H1 (cell line): ENCODE measurements around the gene CRADD. TPM values are rescaled to one million over a fixed set of nuclear protein-coding genes. Genes with fewer than 3 reads are reported as not detected.
A peak's percentile ranks its signal among the peaks of the same experiment; 100 is the strongest.

Source experiments
- CTCF ChIA-PET: fragments of 300-600 bp; sonication (Branson Sonifier 250); formaldehyde crosslinking; loops from one replicate; lab custom pipeline; 2021; ENCODE audit not compliant: partially characterized antibody; lab: Charles Lee
- POLR2A ChIA-PET: fragments of 300-600 bp; sonication (Branson Sonifier 250); formaldehyde crosslinking; loops from one replicate; lab custom pipeline; 2021; ENCODE audit warnings: inconsistent platforms; ENCODE audit not compliant: partially characterized antibody; lab: Charles Lee
- DNase-seq, 2 experiments: peaks; one replicate each; pipeline versions ENCODE4 v3.0.0 to v3.0.0-alpha.2; 2010 to 2022; ENCODE audit warnings: low spot score in 2 of 2, low read depth in 1 of 2, mixed read lengths in 1 of 2
- FAIRE-seq: peaks from 2 replicates; lab custom pipeline; 2011; peaks lifted over from hg19 to GRCh38; lab: Jason Lieb, UNC
- H2AFZ ChIP-seq: 2 replicates; pipeline ENCODE4 v1.8.1; 2012; ENCODE audit warnings: low read length, inconsistent platforms
- H2AK5ac ChIP-seq: 2 replicates; pipeline ENCODE4 v1.6.1; 2013; ENCODE audit warnings: low read depth, low read length
- H2BK120ac ChIP-seq: replicated peaks from 2 replicates; pipeline ENCODE3; 2013; ENCODE audit warnings: low read depth, low read length, inconsistent platforms
- H2BK12ac ChIP-seq: 2 replicates; pipeline ENCODE4 v1.6.1; 2013; ENCODE audit warnings: low read depth, low read length
- H2BK15ac ChIP-seq: 2 replicates; pipeline ENCODE4 v1.6.1; 2013; ENCODE audit warnings: low read length
- H2BK20ac ChIP-seq: 2 replicates; pipeline ENCODE4 v1.6.1; 2013; ENCODE audit warnings: low read length
- H2BK5ac ChIP-seq: 2 replicates; pipeline ENCODE4 v1.6.1; 2013; ENCODE audit warnings: low read depth, low read length
- H3K14ac ChIP-seq: 2 replicates; pipeline ENCODE4 v1.6.1; 2013; ENCODE audit warnings: inconsistent platforms; ENCODE audit not compliant: insufficient read length
- H3K18ac ChIP-seq: 2 replicates; pipeline ENCODE4 v1.6.1; 2013; ENCODE audit warnings: low read length; ENCODE audit errors: extremely low read depth
- H3K23ac ChIP-seq: 2 replicates; pipeline ENCODE4 v1.6.1; 2013; ENCODE audit warnings: inconsistent platforms; ENCODE audit not compliant: insufficient read length
- H3K23me2 ChIP-seq: 2 replicates; pipeline ENCODE4 v1.6.1; 2013; ENCODE audit warnings: low read depth, low read length
- H3K27ac ChIP-seq: 2 replicates; pipeline ENCODE4 v1.6.1; 2011; ENCODE audit warnings: low read depth, low read length, inconsistent platforms
- H3K27me3 ChIP-seq, 4 experiments: replicated peaks in 1 of 4; 1 replicate in 1 of 4; 2 replicates in 3 of 4; pipeline versions ENCODE4 v1.6.1 to v1.8.1; 2011 to 2013; ENCODE audit warnings: low read length in 3 of 4, mild to moderate bottlenecking in 3 of 4, inconsistent platforms in 2 of 4, mixed read lengths in 2 of 4, moderate library complexity in 1 of 4; ENCODE audit not compliant: control insufficient read depth in 3 of 4, insufficient read depth in 3 of 4; ENCODE audit errors: extremely low read depth in 1 of 4
- H3K36me3 ChIP-seq, 4 experiments: 2 replicates each; pipeline versions ENCODE4 v1.6.1 to v1.8.1; 2011 to 2013; ENCODE audit warnings: mild to moderate bottlenecking in 4 of 4, low read length in 3 of 4, moderate library complexity in 2 of 4, control low read depth in 1 of 4, inconsistent platforms in 1 of 4; ENCODE audit not compliant: insufficient read depth in 4 of 4, control insufficient read depth in 2 of 4
- H3K4ac ChIP-seq: replicated peaks from 2 replicates; pipeline ENCODE3; 2013; ENCODE audit warnings: low read length, low read depth, mixed read lengths, inconsistent platforms; ENCODE audit not compliant: insufficient read length
- H3K4me1 ChIP-seq, 4 experiments: replicated peaks in 1 of 4; 1 replicate in 1 of 4; 2 replicates in 3 of 4; pipeline versions ENCODE4 v1.6.1 to v1.8.1; 2011 to 2013; ENCODE audit warnings: low read length in 3 of 4, inconsistent platforms in 2 of 4, mixed read lengths in 1 of 4; ENCODE audit not compliant: insufficient read depth in 4 of 4, control insufficient read depth in 3 of 4
- H3K4me2 ChIP-seq, 2 experiments: 2 replicates each; pipeline versions ENCODE4 v1.6.1 to v1.8.1; 2011 to 2013; ENCODE audit warnings: low read depth in 2 of 2, low read length in 2 of 2, control low read depth in 1 of 2, inconsistent platforms in 1 of 2, mild to moderate bottlenecking in 1 of 2; ENCODE audit not compliant: insufficient read depth in 1 of 2
- H3K4me3 ChIP-seq, 4 experiments: fragments of 200-600, 300-600 bp in 1 of 4; sonication (generic), shearing (Covaris generic), sonication (Bioruptor Twin) in 1 of 4; 2 replicates each; pipeline versions ENCODE4 v1.5.1 to v1.8.1; 2011 to 2016; ENCODE audit warnings: low read length in 4 of 4, low read depth in 3 of 4, control low read depth in 2 of 4, inconsistent platforms in 2 of 4, mild to moderate bottlenecking in 2 of 4, mixed read lengths in 1 of 4, moderate library complexity in 1 of 4; ENCODE audit not compliant: insufficient read depth in 2 of 4; ENCODE audit errors: extremely low read depth in 1 of 4
- H3K56ac ChIP-seq: replicated peaks from 2 replicates; pipeline ENCODE3; 2013; ENCODE audit warnings: low read depth, mild to moderate bottlenecking, mixed read lengths, low read length, inconsistent platforms; ENCODE audit not compliant: insufficient read length
- H3K79me1 ChIP-seq: 2 replicates; pipeline ENCODE4 v1.6.1; 2013; ENCODE audit warnings: low read depth, low read length, control low read depth
- H3K79me2 ChIP-seq, 2 experiments: 2 replicates each; pipeline versions ENCODE4 v1.6.1 to v1.8.1; 2012 to 2013; ENCODE audit warnings: low read length in 2 of 2, mild to moderate bottlenecking in 2 of 2, inconsistent platforms in 1 of 2; ENCODE audit not compliant: insufficient read depth in 2 of 2, control insufficient read depth in 1 of 2
- H3K9ac ChIP-seq, 4 experiments: replicated peaks in 1 of 4; 1 replicate in 1 of 4; 2 replicates in 3 of 4; pipeline versions ENCODE4 v1.6.1 to v1.8.1; 2011 to 2013; ENCODE audit warnings: low read depth in 3 of 4, low read length in 3 of 4, control low read depth in 2 of 4, mild to moderate bottlenecking in 2 of 4, moderate library complexity in 2 of 4, inconsistent platforms in 1 of 4; ENCODE audit errors: extremely low read depth in 1 of 4
- H3K9me3 ChIP-seq, 2 experiments: 2 replicates each; pipeline versions ENCODE4 v1.6.1 to v1.8.1; 2012 to 2013; ENCODE audit warnings: mild to moderate bottlenecking in 2 of 2, moderate library complexity in 2 of 2, control low read depth in 1 of 2, inconsistent platforms in 1 of 2, low read depth in 1 of 2, low read length in 1 of 2, mixed read lengths in 1 of 2; ENCODE audit not compliant: insufficient read depth in 2 of 2
- H4K20me1 ChIP-seq, 2 experiments: replicated peaks in 1 of 2; 2 replicates each; pipeline versions ENCODE3 to v1.8.1; 2011 to 2013; ENCODE audit warnings: inconsistent platforms in 2 of 2, low read length in 2 of 2, mild to moderate bottlenecking in 1 of 2; ENCODE audit not compliant: insufficient read depth in 2 of 2, control insufficient read depth in 1 of 2
- H4K5ac ChIP-seq: 2 replicates; pipeline ENCODE4 v1.6.1; 2013; ENCODE audit warnings: low read length, low read depth, mixed read lengths, inconsistent platforms; ENCODE audit not compliant: insufficient read length
- H4K8ac ChIP-seq: 2 replicates; pipeline ENCODE4 v1.8.0; 2013; ENCODE audit warnings: mild to moderate bottlenecking, moderate library complexity, low read length, inconsistent platforms; ENCODE audit not compliant: insufficient read depth; ENCODE audit errors: extremely low read depth
- H4K91ac ChIP-seq: replicated peaks from 2 replicates; pipeline ENCODE3; 2013; ENCODE audit warnings: low read length, mixed read lengths, inconsistent platforms; ENCODE audit not compliant: insufficient read length
- KDM5A ChIP-seq: fragments of 200-600 bp; IDR thresholded peaks from 2 replicates; pipeline ENCODE4 v1.7.1; 2012; ENCODE audit warnings: mild to moderate bottlenecking, low read length, inconsistent platforms, mixed read lengths
- RAD21 ChIP-seq, 2 experiments: IDR thresholded peaks in 1 of 2; conservative IDR thresholded peaks in 1 of 2; 2 replicates each; pipeline ENCODE4 v1.6.1; 2011; ENCODE audit warnings: low read depth in 2 of 2, low read length in 2 of 2, improper control_type of control experiment in 1 of 2, inconsistent platforms in 1 of 2, mild to moderate bottlenecking in 1 of 2, moderate library complexity in 1 of 2
- SIN3A ChIP-seq, 2 experiments: IDR thresholded peaks in 1 of 2; conservative IDR thresholded peaks in 1 of 2; 2 replicates each; pipeline ENCODE4 v1.6.1; 2011 to 2012; ENCODE audit warnings: low read length in 2 of 2, improper control_type of control experiment in 1 of 2, low read depth in 1 of 2, mild to moderate bottlenecking in 1 of 2
- WGBS, 2 experiments: shearing (Covaris generic) in 1 of 2; methylation state at CpG; one replicate each; pipeline versions ENCODE4 v1.1.6 to v1.1.7; 2013 to 2015; ENCODE audit warnings: low lambda C conversion rate in 2 of 2, mixed read lengths in 2 of 2, inconsistent platforms in 1 of 2, low coverage in 1 of 2, missing lambda C conversion rate in 1 of 2; ENCODE audit not compliant: insufficient replicate concordance in 2 of 2, insufficient coverage in 1 of 2, insufficient read length in 1 of 2; ENCODE audit errors: extremely low coverage in 1 of 2, missing lambda C conversion rate in 1 of 2; 5-methylcytosine and 5-hydroxymethylcytosine counted together
- polyA plus RNA-seq, 7 experiments: library from polyadenylated mRNA; depleted of rRNA in 3 of 7; stranded (reverse) in 5 of 7; unstranded in 2 of 7; fragments of >200 nt in 5 of 7; fragments of 200-250 nt in 2 of 7; gene quantifications; 1 replicate in 5 of 7; 2 replicates in 1 of 7; 4 replicates in 1 of 7; pipeline versions ENCODE4 v1.2.1 to v1.2.3, GENCODE V29; 2011 to 2013; ENCODE audit warnings: missing spikeins in 2 of 7, mixed read lengths in 2 of 7
- total RNA-seq: library from RNA; stranded (reverse); fragmentation: NEBNext Ultra II Directional; extraction: Animal tissue kit (Norgen Biotek cat#: 25700); gene quantifications from 2 replicates; pipeline ENCODE4 v1.2.1, GENCODE V29; 2021

The CRADD gene
- total and polyA plus RNA-seq, 2 of the 8 experiments (the other 6 are each of a cell fraction or from before 2014, with no cell fraction given), result 8.1 to 15.4 TPM

DNA sequence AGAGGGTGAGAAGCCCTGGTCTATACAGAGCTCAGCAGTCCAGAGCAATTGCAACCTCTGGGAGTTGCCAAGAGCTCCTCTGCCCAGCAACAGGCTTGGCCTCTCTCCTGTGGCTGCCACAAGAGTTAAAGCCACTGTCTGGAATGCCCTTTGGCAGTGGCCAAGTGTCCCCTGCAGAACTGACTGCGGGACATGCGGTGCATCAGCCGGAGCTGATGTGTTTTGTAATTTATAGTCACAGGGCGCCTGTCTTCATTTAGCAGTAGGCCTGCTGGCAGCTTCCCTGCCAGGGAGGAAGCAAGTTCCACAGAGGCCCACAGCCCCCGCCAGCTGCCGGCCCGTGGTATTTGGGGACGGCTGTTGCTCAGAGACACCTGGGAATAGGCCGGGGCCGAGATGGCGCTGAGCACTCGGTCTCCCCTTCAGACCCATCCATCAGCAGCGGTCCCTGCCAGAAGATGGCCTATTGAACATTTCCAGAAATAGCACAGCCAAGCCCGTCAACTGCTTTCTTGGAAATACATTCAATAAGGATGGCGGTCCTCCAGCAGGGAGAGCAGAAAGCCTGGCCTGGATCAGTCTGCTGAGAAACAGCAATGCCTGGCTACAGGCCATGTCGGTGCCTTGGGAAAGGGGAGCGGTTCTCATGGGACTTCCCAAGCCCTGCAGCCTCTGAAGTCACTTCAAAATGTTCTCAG lies 217.4 kb downstream of the CRADD start:
- no peaks in the 10 kb centered on the region for H3K27me3 ChIP-seq
- DNase-seq, result peak in 1 of 2 experiments; percentile 37
- no peak overlapping the region for H2BK15ac ChIP-seq
- H2BK12ac ChIP-seq, result 0 out of 2 replicates have a peak overlapping the region, but pooled peaks have one; percentile 55
- no peak overlapping the region for H4K91ac ChIP-seq
- no peak overlapping the region for H2BK120ac ChIP-seq
- no peak overlapping the region for H2BK5ac ChIP-seq
- peaks cover 0 to 3% (median 1%) of the 10 kb centered on the region in 4 experiments; a peak in 2 of 7 replicates for H3K4me1 ChIP-seq
- H3K56ac ChIP-seq, result no peak overlapping the region
- no peak overlapping the region for H4K5ac ChIP-seq
- no peak overlapping the region for H3K23ac ChIP-seq
- no peak overlapping the region for H2BK20ac ChIP-seq
- H3K18ac ChIP-seq, result no peak overlapping the region; the same call in 1 of the 2 replicates
- POLR2A ChIA-PET, result no interaction called here
- no peaks in the 10 kb centered on the region for H3K23me2 ChIP-seq
- no peak overlapping the region for H4K8ac ChIP-seq
- no peaks in the 10 kb centered on the region for H3K36me3 ChIP-seq
- no peaks in the 10 kb centered on the region for H3K79me1 ChIP-seq
- H3K9me3 ChIP-seq, result no peaks in the 10 kb centered on the region
- H3K4me2 ChIP-seq, result no peak overlapping the region
- 95% methylated on average over 16 of the region's 17 CpGs; no CpG with 5 or more reads in 1 of the 2 experiments for WGBS, 2 experiments
- CTCF ChIA-PET, result interaction anchor here (0.5 to 6.2 kb wide), 9 partner anchors 16 to 229 kb away, joined by 3 to 42 read pairs (median 5); no protein-coding TSS in a partner anchor
- no peaks in the 10 kb centered on the region for H4K20me1 ChIP-seq
- H3K27ac ChIP-seq, result no peak overlapping the region
- no peak overlapping the region for H3K4ac ChIP-seq
- no peak for FAIRE-seq
- no peak overlapping the region for H3K14ac ChIP-seq
- no peak overlapping the region for H2AK5ac ChIP-seq
- no peak overlapping the region for H3K9ac ChIP-seq
- no peaks in the 10 kb centered on the region for H3K79me2 ChIP-seq
- H3K4me3 ChIP-seq, result no peak overlapping the region
- H2AFZ ChIP-seq, result no peak overlapping the region
- TF ChIP-seq KDM5A (no peak), RAD21 (IDR thresholded peaks at IDR 0.05 in 1 of 2, conservative IDR thresholded peaks at IDR 0.05 in 1 of 2; ENCODE audit: low read depth in 2 of 2, low read length in 2 of 2) (no peak), SIN3A (conservative IDR thresholded peaks at IDR 0.05 in 1 of 2, IDR thresholded peaks at IDR 0.05 in 1 of 2; ENCODE audit: low read depth in 1 of 2, low read length in 2 of 2) (no peak)
